ENCODE measurements around the gene PACSIN2. TPM values are rescaled to one million over a fixed set of nuclear protein-coding genes. Genes with fewer than 3 reads are reported as not detected.

Gene PACSIN2
- total and polyA plus RNA-seq, 2 of the 13 experiments (the other 11 are each of a cell fraction or from before 2014, with no cell fraction given), result 54.1 to 68.8 TPM

- TF ChIP-seq ZNF609 (CRISPR knock-in tag; IDR thresholded peaks at IDR 0.05; ENCODE audit: borderline replicate concordance) (peak; percentile 58; the same call in 1 of the 2 replicates), SRY (CRISPR knock-in tag; IDR thresholded peaks at IDR 0.05) (no peak), KLF13 (CRISPR knock-in tag; IDR thresholded peaks at IDR 0.05) (no peak), ZNF678 (CRISPR knock-in tag; IDR thresholded peaks at IDR 0.05) (no peak), CEBPB (IDR thresholded peaks at IDR 0.05; ENCODE audit: borderline replicate concordance, low read depth, low read length) (peak; percentile 85), ARID4A (CRISPR knock-in tag; IDR thresholded peaks at IDR 0.05; ENCODE audit: borderline replicate concordance) (peak; percentile 90; the same call in 1 of the 2 replicates), ZNF275 (CRISPR knock-in tag; IDR thresholded peaks at IDR 0.05; ENCODE audit: borderline replicate concordance) (no peak), MXD3 (CRISPR knock-in tag; IDR thresholded peaks at IDR 0.05) (no peak), TAF15 (IDR thresholded peaks at IDR 0.05; ENCODE audit: low read depth, low read length, poor library complexity, severe bottlenecking) (no peak), MAX (IDR thresholded peaks at IDR 0.05) (peak; percentile 61), YY1 (IDR thresholded peaks at IDR 0.05; ENCODE audit: insufficient read depth, insufficient replicate concordance, low read depth, low read length) (no peak), PTBP1 (IDR thresholded peaks at IDR 0.05; ENCODE audit: low read depth, low read length, poor library complexity, severe bottlenecking) (no peak), ZSCAN12 (CRISPR knock-in tag; IDR thresholded peaks at IDR 0.05) (peak; percentile 65; the same call in 1 of the 2 replicates), ZNF660 (CRISPR knock-in tag; IDR thresholded peaks at IDR 0.05; ENCODE audit: borderline replicate concordance, low read depth) (no peak), HOXA7 (CRISPR knock-in tag; IDR thresholded peaks at IDR 0.05) (no peak), POLR2AphosphoS5 (IDR thresholded peaks at IDR 0.05; ENCODE audit: low read depth, low read length) (peak; percentile 68)
These were observed 55.1 kb downstream of the PACSIN2 start (continued) for GRCh38 chr22:42959576-42960509.
